Peyer's patch (tissue), 4 donors: ENCODE measurements around the gene SLC22A1.

ENCODE experiments used
- CTCF ChIP-seq, 6 experiments: fragments of 450-650 bp in 4 of 6; fragments of 200-600 bp in 2 of 6; sonication (generic) in 1 of 6; IDR thresholded peaks; one replicate each; pipeline ENCODE4 v1.5.1; 2017 to 2019; ENCODE audit warnings: antibody characterized with exemption in 6 of 6, mild to moderate bottlenecking in 3 of 6, moderate library complexity in 1 of 6
- POLR2A ChIP-seq, 2 donors: fragments of 450-650 bp; IDR thresholded peaks; one replicate each; pipeline ENCODE4 v1.5.1; 2017; ENCODE audit warnings: antibody characterized with exemption in 2 of 2, mild to moderate bottlenecking in 2 of 2, moderate library complexity in 2 of 2

- TF ChIP-seq CTCF (IDR thresholded peaks at IDR 0.05) (no peak), POLR2A (IDR thresholded peaks at IDR 0.05) (no peak)
These were observed 42.3 kb downstream of the SLC22A1 start for GRCh38 chr6:160163912-160164311.
